Measurements from ENCODE around the gene TEX9.

DNA sequence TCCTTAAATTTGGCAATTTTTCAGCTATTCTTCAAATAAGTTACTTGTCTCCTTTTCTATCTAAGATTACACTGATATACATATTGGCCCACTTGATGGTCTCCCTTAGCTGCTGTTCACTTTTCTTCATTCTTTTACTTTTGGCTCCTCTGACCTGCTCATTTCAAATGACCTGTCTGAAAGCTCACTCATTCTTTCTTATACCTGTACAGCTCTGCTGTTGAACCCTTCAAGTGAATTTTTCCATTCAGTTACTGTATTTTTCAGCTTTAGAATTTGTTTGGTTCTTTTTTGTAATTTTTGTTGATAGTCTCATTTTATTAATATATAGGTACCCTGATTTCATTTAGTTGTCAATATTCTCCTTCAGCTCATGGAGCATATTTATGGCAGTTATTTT, 60.0 kb downstream of the TEX9 start:
- TF ChIP-seq, protein P1, sequence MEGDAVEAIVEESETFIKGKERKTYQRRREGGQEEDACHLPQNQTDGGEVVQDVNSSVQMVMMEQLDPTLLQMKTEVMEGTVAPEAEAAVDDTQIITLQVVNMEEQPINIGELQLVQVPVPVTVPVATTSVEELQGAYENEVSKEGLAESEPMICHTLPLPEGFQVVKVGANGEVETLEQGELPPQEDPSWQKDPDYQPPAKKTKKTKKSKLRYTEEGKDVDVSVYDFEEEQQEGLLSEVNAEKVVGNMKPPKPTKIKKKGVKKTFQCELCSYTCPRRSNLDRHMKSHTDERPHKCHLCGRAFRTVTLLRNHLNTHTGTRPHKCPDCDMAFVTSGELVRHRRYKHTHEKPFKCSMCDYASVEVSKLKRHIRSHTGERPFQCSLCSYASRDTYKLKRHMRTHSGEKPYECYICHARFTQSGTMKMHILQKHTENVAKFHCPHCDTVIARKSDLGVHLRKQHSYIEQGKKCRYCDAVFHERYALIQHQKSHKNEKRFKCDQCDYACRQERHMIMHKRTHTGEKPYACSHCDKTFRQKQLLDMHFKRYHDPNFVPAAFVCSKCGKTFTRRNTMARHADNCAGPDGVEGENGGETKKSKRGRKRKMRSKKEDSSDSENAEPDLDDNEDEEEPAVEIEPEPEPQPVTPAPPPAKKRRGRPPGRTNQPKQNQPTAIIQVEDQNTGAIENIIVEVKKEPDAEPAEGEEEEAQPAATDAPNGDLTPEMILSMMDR (IDR thresholded peaks at IDR 0.05): no peak
- TF ChIP-seq EP300 (IDR thresholded peaks at IDR 0.05): no peak
- no peak for TF ChIP-seq POLR2A (IDR thresholded peaks at IDR 0.05)
